ENCODE data around the gene RNF44. TPM values are rescaled to one million over a fixed set of nuclear protein-coding genes. Genes with fewer than 3 reads are reported as not detected.
"Not testable (repeated sequence)": the region's sequence is repeated elsewhere in the genome, so short reads cannot be mapped to it uniquely, and the experiment has no call there.

Gene RNF44
- total and polyA plus RNA-seq, 4 donors = 8.5 to 40.6 (median 18.3) TPM

DNA sequence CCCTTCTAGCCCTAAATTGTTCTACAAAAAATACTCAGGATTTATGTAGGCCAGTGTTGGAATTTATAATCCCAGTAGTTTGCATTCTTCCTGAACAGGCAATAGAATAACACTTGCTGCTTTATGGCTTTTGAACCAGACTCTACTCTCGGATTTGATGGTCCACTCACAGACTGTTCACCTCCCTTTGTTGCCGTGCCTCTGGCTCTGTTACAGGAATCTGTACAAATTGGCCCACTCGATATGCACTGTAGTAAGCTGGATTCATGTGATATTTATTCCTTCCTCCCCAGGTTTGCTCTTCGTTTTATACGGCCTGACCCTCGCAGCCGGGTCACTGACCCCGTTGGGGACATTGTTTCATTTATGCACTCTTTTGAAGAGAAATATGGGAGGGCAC is 45.3 kb downstream of the RNF44 start:
- Histone ChIP-seq H3K4me1 (ENCODE audit: control insufficient read depth in 1 of 2, insufficient read depth in 2 of 2, low read length in 2 of 2) (no peaks in the 10 kb centered on the region), H3K9me3 (ENCODE audit: control insufficient read depth, low read length) (no peaks in the 10 kb centered on the region), H3K4me3 (ENCODE audit: low read length in 2 of 2) (no peak overlapping the region), H3K27ac (ENCODE audit: low read depth in 1 of 2, low read length in 2 of 2) (no peak overlapping the region), H3K27me3 (ENCODE audit: control insufficient read depth in 1 of 2, insufficient read depth in 2 of 2, low read length in 1 of 2) (no peaks in the 10 kb centered on the region), H3K36me3 (ENCODE audit: control insufficient read depth in 1 of 2, insufficient read depth in 2 of 2, low read length in 1 of 2) (peaks cover 9 to 15% of the 10 kb centered on the region in 2 donors)
- 84 to 89% methylated on average over 8 of the region's 8 CpGs for WGBS, 2 donors
- intact Hi-C loops (cut with DNase I) = no loop called here
- DNase-seq = no peak
- ATAC-seq (ENCODE audit: low FRiP score) = no peak

DNA sequence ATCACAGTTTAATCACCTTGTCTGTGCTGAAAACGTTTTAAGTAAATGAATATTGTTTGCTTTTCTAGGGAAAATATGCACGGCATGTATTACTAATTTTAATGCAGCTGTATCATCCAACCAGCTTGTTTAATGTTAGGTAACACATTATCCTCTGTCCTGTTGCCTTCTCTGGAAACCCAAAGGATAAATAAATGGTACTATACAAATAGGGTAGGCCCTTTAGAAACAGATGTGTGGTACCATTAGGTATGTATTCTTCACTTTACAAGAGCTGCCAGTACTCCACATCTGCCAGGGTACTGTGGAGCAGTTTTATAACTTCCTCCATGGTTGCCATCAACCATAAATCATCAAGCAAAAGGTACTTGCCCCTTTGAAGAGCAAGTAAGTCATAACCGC is 46.1 kb downstream of the RNF44 start:
- peaks cover 5 to 14% of the 10 kb centered on the region in 2 donors for H3K36me3 ChIP-seq (ENCODE audit: control insufficient read depth in 1 of 2, insufficient read depth in 2 of 2, low read length in 1 of 2)
- no peaks in the 10 kb centered on the region for H3K27me3 ChIP-seq (ENCODE audit: control insufficient read depth in 1 of 2, insufficient read depth in 2 of 2, low read length in 1 of 2)
- WGBS, 2 donors = 54 to 56% methylated on average over 3 of the region's 3 CpGs
- intact Hi-C loops (cut with DNase I) = no loop called here
- DNase-seq (no peak), ATAC-seq (ENCODE audit: low FRiP score) (no peak)
- H3K4me1 ChIP-seq (ENCODE audit: control insufficient read depth in 1 of 2, insufficient read depth in 2 of 2, low read length in 2 of 2) = no peaks in the 10 kb centered on the region
- no peak overlapping the region for H3K27ac ChIP-seq (ENCODE audit: low read depth in 1 of 2, low read length in 2 of 2)
- no peaks in the 10 kb centered on the region for H3K9me3 ChIP-seq (ENCODE audit: control insufficient read depth, low read length)
- H3K4me3 ChIP-seq (ENCODE audit: low read length in 2 of 2) = no peak overlapping the region

DNA sequence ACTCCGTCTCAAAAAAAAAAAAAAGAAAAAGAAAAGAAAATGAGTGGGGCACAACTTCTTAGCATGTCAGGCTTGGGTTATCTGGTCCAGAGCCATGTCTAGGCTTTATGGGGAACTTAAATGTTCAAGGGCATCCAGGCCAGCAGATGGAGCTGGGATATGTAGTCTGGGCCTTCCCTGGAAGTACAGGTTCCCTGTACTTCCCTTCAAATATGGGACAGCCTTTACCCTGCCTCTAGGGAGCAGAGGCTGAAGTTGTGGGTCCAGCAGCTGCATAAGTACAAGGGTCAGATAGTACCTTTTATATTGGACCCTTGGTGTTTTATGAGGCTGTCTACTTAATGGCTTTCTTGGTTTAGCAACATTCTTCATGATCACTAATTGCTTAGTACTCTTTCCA is 46.9 kb downstream of the RNF44 start:
- H3K27me3 ChIP-seq (ENCODE audit: control insufficient read depth in 1 of 2, insufficient read depth in 2 of 2, low read length in 1 of 2) = no peaks in the 10 kb centered on the region
- WGBS, 2 donors = 87 to 100% methylated on average over 1 of the region's 1 CpG
- no peak overlapping the region for H3K27ac ChIP-seq (ENCODE audit: low read depth in 1 of 2, low read length in 2 of 2)
- DNase-seq (no peak), ATAC-seq (ENCODE audit: low FRiP score) (no peak)
- H3K4me3 ChIP-seq (ENCODE audit: low read length in 2 of 2) = no peak overlapping the region
- H3K9me3 ChIP-seq (ENCODE audit: control insufficient read depth, low read length) = no peaks in the 10 kb centered on the region
- H3K36me3 ChIP-seq (ENCODE audit: control insufficient read depth in 1 of 2, insufficient read depth in 2 of 2, low read length in 1 of 2) = peaks cover 6 to 12% of the 10 kb centered on the region in 2 donors
- intact Hi-C loops (cut with DNase I) = no loop called here
- H3K4me1 ChIP-seq (ENCODE audit: control insufficient read depth in 1 of 2, insufficient read depth in 2 of 2, low read length in 2 of 2) = no peaks in the 10 kb centered on the region

DNA sequence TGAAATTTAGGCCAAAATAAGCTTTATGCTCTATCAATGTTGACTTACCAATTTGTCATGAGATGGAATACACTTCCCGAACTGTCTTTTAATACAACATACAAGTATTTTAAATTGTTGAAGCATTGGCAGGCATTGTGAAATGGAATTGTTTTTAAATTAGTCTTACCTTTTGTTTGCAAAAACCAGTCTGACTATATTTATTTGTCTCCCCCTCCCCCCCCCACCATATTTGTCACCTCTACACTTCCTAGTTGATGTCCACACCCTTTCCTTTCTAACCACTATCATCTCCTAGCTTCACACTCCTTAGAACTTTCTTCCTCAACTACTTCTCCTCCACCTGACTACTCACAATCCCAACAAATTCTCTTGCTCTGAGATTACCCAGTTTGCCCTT is 48.1 kb downstream of the RNF44 start:
- 87 to 93% methylated on average over 1 of the region's 1 CpG for WGBS, 2 donors
- peaks cover 6 to 11% of the 10 kb centered on the region in 2 donors for H3K36me3 ChIP-seq (ENCODE audit: control insufficient read depth in 1 of 2, insufficient read depth in 2 of 2, low read length in 1 of 2)
- DNase-seq (no peak), ATAC-seq (ENCODE audit: low FRiP score) (no peak)
- no peak overlapping the region for H3K27ac ChIP-seq (ENCODE audit: low read depth in 1 of 2, low read length in 2 of 2)
- H3K27me3 ChIP-seq (ENCODE audit: control insufficient read depth in 1 of 2, insufficient read depth in 2 of 2, low read length in 1 of 2) = no peaks in the 10 kb centered on the region
- intact Hi-C loops (cut with DNase I) = no loop called here
- H3K4me1 ChIP-seq (ENCODE audit: control insufficient read depth in 1 of 2, insufficient read depth in 2 of 2, low read length in 2 of 2) = no peaks in the 10 kb centered on the region
- no peak overlapping the region for H3K4me3 ChIP-seq (ENCODE audit: low read length in 2 of 2)
- H3K9me3 ChIP-seq (ENCODE audit: control insufficient read depth, low read length) = no peaks in the 10 kb centered on the region

DNA sequence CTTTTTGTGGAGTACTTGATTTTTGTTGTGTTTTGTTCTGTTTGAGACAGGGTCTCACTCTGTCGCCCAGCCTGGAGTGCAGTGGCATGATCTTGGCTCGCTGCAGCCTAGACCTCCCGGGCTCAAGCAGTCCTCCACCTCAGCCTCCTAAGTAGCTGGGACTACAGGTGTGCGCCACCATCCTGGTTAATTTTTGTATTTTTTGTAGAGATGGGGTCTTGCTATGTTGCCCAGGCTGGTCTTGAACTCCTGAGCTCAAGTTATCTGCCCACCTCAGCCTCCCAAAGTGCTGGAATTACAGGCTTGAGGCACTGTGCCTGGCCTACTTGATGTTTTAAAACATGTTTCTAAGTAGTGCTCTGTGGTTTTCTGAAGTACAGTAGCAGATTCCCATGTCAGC is 50.0 kb downstream of the RNF44 start:
- H3K27me3 ChIP-seq (ENCODE audit: control insufficient read depth in 1 of 2, insufficient read depth in 2 of 2, low read length in 1 of 2); H3K9me3 ChIP-seq (ENCODE audit: control insufficient read depth, low read length); H3K4me1 ChIP-seq (ENCODE audit: control insufficient read depth in 1 of 2, insufficient read depth in 2 of 2, low read length in 2 of 2); ATAC-seq (ENCODE audit: low FRiP score); intact Hi-C loops (cut with DNase I); H3K4me3 ChIP-seq (ENCODE audit: low read length in 2 of 2); H3K36me3 ChIP-seq (ENCODE audit: control insufficient read depth in 1 of 2, insufficient read depth in 2 of 2, low read length in 1 of 2); H3K27ac ChIP-seq (ENCODE audit: low read depth in 1 of 2, low read length in 2 of 2); DNase-seq: not testable (repeated sequence)
- WGBS, 2 donors = 93 to 97% methylated on average over 4 of the region's 4 CpGs

DNA sequence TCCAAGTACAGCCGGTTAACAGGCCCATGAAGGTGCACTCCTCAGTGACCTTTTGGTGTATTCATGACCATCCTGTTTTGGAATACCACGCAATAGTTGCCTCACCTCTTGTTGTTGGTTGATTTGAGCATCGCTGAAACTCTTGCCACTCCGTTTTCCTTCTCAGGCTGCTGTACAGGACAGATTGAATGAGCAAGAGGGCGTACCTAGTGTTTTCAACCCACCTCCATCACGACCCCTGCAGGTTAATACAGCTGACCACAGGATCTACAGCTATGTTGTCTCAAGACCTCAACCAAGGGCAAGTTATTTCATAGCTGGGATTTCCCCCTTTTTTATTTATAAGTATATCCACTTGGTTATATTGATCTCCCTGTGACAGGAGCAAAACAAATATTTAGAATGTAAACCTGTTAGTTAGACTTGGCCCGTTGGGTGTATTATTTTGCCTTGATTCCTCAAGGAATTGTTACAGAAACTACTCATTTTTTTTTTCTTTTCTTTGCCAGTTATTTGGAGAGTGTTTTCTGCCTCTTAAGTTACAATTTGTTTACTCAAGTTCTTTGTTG is 50.9 kb downstream of the RNF44 start:
- Histone ChIP-seq H3K27ac (ENCODE audit: low read depth in 1 of 2, low read length in 2 of 2) (no peak overlapping the region), H3K36me3 (ENCODE audit: control insufficient read depth in 1 of 2, insufficient read depth in 2 of 2, low read length in 1 of 2) (peaks cover 1 to 3% of the 10 kb centered on the region in 2 donors), H3K4me1 (ENCODE audit: control insufficient read depth in 1 of 2, insufficient read depth in 2 of 2, low read length in 2 of 2) (no peaks in the 10 kb centered on the region), H3K9me3 (ENCODE audit: control insufficient read depth, low read length) (no peaks in the 10 kb centered on the region), H3K4me3 (ENCODE audit: low read length in 2 of 2) (no peak overlapping the region), H3K27me3 (ENCODE audit: control insufficient read depth in 1 of 2, insufficient read depth in 2 of 2, low read length in 1 of 2) (no peaks in the 10 kb centered on the region)
- DNase-seq = no peak
- no peak for ATAC-seq (ENCODE audit: low FRiP score)
- WGBS, 2 donors = 81 to 84% methylated on average over 7 of the region's 7 CpGs
- intact Hi-C loops (cut with DNase I) = no loop called here

DNA sequence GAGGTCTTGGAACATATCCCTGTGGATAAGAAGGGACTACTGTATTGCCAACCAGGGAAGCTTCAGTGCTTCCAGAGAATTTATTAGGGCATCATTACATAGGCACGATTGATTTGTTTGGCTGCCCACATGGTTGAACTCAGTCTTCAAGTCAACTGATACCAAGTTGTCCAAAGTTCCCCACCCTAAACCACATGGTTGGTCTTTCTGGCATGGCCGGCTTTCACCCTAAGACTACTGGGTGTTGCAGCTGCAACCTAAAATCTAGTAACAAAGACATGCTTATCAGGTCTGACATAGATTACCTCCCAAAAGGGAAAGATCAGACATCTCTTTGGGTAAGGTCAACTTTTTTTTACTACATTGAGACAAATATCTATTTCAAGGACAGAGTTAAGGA is 52.0 kb downstream of the RNF44 start:
- ATAC-seq (ENCODE audit: low FRiP score) (no peak), DNase-seq (no peak)
- H3K9me3 ChIP-seq (ENCODE audit: control insufficient read depth, low read length) = no peaks in the 10 kb centered on the region
- H3K27ac ChIP-seq (ENCODE audit: low read depth in 1 of 2, low read length in 2 of 2) = no peak overlapping the region
- 69 to 78% methylated on average over 2 of the region's 2 CpGs for WGBS, 2 donors
- H3K4me1 ChIP-seq (ENCODE audit: control insufficient read depth in 1 of 2, insufficient read depth in 2 of 2, low read length in 2 of 2) = no peaks in the 10 kb centered on the region
- H3K4me3 ChIP-seq (ENCODE audit: low read length in 2 of 2) = no peak overlapping the region
- no peaks in the 10 kb centered on the region for H3K27me3 ChIP-seq (ENCODE audit: control insufficient read depth in 1 of 2, insufficient read depth in 2 of 2, low read length in 1 of 2)
- intact Hi-C loops (cut with DNase I) = no loop called here
- H3K36me3 ChIP-seq (ENCODE audit: control insufficient read depth in 1 of 2, insufficient read depth in 2 of 2, low read length in 1 of 2) = peaks cover 1 to 3% of the 10 kb centered on the region in 2 donors

DNA sequence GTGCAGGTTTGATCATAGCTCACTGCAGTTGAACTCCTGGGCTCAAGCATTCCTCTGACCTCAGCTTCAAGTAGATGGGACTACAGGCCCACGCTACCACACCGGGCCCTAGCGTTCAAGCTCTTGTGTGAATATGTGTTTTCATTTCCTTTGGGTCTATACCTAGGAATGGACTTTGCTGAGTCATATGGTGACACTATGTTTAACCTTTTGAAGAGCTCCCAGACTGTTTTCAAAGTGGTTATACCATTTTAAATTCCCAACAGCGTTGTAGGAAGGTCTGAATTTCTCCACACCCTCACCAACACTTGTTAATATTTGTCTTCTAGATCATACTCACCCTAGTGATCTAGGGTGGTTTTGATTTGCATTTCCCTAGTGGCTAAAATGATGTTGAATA is 55.5 kb downstream of the RNF44 start:
- intact Hi-C loops (cut with DNase I) = no loop called here
- Histone ChIP-seq H3K9me3 (ENCODE audit: control insufficient read depth, low read length) (no peaks in the 10 kb centered on the region), H3K4me1 (ENCODE audit: control insufficient read depth in 1 of 2, insufficient read depth in 2 of 2, low read length in 2 of 2) (no peaks in the 10 kb centered on the region), H3K27me3 (ENCODE audit: control insufficient read depth in 1 of 2, insufficient read depth in 2 of 2, low read length in 1 of 2) (no peaks in the 10 kb centered on the region), H3K27ac (ENCODE audit: low read depth in 1 of 2, low read length in 2 of 2) (no peak overlapping the region), H3K36me3 (ENCODE audit: control insufficient read depth in 1 of 2, insufficient read depth in 2 of 2, low read length in 1 of 2) (peaks cover 0 to 1% of the 10 kb centered on the region in 2 donors), H3K4me3 (ENCODE audit: low read length in 2 of 2) (no peak overlapping the region)
- DNase-seq = no peak
- 92 to 98% methylated on average over 4 of the region's 4 CpGs for WGBS, 2 donors
- no peak for ATAC-seq (ENCODE audit: low FRiP score)

Measured in aorta (tissue), 5 donors.